Fibroblast of upper back skin (primary cell): ENCODE measurements around the gene MACROH2A2.
"Not testable (repeated sequence)": the region's sequence is repeated elsewhere in the genome, so short reads cannot be mapped to it uniquely, and the experiment has no call there.

ENCODE experiments used
- DNase-seq: peaks from one replicate; pipeline ENCODE4 v3.0.0-alpha.2; 2013

Gene MACROH2A2

DNA sequence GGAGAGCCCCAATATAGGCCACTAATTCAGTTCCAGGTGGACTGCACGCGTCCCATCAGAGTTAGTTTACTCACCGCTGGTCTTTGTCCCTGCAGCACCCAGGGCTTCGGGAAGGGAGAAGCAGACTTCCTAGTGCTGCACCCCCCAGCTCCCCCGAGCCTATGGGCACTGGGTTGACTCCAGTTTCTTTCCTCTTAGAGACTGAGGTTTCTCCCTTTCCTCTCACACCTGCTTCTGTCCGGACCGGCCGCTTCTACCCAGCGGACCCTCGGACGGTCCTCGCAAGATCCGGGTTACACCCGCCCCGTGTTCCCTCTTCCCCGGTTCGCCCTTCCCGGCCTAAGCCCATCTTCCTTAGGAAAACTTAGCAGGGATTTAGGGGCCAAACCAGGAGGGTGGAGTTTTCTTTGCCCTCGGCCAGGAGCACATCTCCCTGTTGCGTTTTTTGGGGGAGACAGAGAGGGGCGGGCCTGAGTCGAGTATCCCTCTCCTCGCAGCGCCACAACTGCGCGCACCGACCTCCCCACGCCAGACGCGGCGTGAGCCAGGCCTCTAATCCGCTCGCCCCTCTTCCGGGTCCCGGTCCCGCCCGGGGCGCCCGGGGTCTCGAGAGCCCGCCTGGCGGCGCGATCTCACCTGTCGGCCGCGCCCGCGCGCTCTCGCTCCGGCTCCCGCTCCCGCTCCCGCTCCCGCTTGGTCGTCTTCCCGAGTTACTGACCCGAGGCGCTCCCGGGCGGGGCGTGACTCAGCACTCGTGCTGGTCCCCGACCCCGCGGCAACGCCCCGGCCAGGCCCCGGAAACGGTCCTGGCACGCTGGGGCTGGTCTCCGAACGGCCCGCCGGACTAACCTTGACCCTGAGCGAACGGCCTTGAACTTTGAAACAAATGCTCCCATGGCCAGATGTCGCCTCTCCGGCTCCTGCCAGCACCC, 79.7 kb downstream of the MACROH2A2 start, which contains the start of gene AIFM2:
Gene AIFM2 (minus strand): TSS at position 728 of the 932 bp plus-strand sequence. CDS start 8,741 bp downstream, outside the sequence.
- peak; percentile 51 for DNase-seq

DNA sequence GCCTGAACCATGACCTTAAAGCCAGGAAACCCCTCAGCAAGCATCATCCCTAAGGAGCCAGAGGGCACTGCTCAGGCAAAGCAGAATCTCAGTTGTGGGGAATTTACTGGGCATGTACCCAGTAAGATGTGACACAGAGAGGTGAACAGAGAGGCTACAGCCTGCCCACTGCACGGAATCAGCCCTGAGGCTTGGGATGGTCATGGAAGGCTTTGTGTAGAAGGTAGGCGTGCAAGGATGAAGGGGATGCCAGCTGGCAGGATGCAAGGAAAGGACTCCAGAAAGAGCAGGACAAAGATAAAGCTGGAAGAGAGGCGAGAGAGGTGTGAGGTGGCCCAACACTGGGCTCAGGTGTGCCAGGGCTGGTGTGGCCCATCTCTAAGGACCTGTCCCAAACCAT, 82.4 kb downstream of the MACROH2A2 start:
- no peak for DNase-seq

DNA sequence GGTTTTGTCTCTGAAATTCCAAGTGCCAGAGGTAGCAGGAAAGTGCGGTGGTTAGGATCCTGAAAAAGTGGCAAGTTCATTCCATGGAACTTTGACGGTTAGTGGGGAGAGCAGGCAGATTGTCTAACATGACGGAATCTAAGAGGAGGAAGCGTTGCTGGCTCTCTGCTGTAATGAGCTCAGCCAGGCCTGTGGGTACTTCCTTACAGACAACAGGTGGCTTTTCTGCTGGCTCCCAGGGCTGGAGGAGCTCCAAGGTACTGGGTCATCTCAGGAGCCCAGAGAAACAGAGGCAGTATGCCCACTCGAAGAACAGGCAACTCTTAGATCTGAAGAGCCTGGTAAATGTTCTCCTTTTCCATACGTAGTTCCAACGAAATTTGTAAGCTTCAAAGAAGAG, 83.0 kb downstream of the MACROH2A2 start:
- no peak for DNase-seq

DNA sequence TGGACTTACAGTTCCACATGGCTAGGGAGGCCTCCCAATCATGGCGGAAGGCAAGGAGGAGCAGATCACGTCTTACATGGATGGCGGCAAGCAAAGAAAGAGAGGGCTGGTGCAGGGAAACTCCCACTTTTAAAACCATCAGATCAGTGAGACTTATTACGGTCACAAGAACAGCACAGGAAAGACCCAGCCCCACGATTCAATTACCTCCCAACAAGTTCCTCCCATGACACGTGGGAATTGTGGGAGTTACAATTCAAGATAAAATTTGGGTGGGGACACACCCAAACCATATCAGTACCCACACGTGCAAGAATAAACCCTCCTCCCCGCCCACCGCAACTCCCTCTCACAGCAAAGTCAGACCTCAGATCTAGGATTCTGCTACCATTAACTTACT, 84.5 kb downstream of the MACROH2A2 start:
- no peak for DNase-seq

DNA sequence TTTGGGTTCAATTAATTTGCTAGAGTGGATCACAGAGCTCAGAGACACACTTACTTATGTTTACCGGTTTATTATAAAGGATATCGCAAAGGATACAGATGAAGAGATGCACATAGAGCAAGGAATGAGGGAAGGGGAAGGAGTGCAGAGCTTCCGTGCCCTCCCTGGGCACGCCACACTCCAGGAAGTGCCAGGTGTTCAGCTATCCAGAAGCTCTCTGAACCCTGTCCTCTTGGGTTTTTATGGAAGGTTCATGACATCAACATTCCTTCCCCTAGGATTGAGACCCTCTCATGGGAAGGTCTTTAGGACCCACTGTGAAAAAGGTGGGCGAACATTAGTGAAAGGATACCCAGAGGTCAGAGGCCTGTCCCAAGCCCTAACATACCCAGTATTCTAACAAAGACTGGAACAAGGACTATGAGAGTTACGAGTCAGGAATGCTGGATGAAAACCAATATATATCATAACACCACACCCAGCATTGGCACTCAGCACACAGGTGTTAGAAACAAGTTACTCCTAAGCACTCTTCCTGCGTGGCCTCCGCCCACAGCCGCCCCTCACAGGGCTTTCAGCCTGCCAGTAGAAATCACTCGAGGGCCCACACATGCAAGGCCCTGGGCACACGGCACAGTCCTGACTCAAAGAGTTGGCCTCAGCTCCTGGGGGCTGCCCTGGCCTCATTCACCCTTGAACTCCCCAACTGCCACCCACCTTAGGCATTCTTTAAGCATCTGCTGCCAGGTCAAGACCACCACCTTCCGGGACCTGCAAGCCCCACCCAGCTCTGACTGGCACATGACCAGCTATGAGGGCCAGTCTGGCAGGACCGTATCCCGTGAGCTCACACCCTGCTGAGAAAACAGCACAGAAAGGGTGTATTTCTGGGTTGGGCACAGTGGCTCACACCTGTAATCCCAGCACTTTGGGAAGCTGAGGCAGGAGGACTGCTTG, 85.6 kb downstream of the MACROH2A2 start:
- no peak for DNase-seq

DNA sequence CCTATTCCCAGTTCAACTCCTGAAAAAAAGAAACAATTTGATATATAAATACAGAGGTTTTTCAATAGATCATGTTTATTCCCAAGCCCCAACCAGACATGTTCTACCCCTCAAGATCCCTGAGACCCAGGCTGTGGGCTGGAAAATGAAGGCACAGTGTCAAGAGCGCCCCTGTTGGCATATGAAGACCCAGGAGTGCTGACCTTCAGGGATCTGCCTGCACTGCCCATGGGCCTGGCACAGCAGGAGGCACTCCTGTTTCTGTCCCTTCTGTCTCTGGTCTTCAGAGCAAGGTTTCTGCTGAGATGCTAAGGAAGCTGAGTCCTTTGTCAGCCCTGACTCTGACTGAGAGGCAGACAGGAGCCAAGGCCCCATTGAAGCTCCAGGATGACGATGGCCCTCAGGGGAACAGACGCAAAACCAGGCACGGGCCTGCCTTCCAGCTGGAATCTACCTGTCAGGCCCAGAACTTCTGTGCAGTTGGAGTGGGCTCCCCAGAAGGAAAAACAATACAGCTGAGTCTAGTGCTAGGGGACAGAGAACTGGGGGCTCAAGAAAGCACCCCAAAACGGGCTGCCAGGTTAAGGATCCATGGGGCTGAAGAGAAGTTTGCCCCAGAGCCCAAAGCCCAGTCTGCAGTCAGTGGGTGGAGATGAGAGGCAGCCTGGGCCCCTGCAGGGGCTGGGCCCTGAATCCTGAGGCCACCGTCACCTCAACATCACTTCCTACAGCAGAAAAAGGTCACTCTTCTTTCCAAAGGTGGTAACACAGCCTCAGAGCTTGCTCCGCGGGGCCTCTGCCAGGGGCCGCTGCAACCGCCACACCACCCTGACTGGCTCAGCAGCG, 86.7 kb downstream of the MACROH2A2 start:
- no peak for DNase-seq

DNA sequence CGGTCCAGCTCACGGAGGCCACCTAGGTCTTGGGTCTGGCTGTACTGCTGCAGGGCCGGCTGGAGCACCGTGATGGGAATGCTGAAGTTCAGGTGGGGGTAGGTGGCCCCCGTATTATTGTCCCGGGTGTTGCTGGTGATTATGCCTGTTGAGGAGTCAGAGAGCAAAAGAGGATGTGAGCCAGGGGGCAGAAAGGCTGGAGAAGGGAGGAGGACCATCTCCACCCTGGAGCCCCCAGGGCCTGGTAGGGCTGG, 87.3 kb downstream of the MACROH2A2 start:
- DNase-seq: no peak

DNA sequence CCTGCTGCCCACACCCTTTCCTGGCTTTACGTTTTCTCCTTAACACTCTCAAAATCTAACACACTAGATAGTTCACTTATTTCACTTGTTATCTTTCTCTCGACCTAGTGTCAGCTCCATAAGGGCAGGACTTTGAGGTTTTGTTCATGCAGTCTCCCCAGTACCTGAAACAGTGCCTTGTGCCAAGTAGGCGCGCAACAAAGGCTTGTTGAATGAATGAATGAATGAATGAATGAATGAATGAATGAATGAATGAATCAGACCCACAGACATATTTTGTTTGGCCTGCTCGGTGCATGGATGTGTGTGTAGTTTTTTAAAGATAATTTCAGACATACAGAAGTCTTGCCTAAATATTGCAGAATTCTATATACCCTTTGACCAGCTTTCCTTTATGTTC, 87.7 kb downstream of the MACROH2A2 start:
- DNase-seq: no peak

DNA sequence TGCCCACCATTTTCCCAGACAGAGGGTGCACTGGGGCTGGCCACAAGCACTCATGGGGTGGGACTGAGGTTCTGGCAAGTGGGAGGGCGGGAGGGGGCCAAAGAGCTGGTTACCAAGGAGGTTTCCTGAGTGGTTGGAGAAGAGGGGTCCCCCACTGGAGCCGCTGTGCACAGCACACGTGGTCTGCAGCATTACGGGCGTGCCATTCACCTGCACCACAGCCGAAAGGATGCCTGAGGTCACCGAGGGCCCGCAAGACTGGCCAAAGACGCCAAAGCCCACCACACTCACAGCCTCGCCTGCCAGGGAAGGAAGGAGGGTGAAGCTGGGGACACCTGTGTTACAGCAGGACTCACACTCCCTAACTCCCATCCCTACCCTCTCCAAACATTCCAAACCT, 89.9 kb downstream of the MACROH2A2 start:
- no peak for DNase-seq

DNA sequence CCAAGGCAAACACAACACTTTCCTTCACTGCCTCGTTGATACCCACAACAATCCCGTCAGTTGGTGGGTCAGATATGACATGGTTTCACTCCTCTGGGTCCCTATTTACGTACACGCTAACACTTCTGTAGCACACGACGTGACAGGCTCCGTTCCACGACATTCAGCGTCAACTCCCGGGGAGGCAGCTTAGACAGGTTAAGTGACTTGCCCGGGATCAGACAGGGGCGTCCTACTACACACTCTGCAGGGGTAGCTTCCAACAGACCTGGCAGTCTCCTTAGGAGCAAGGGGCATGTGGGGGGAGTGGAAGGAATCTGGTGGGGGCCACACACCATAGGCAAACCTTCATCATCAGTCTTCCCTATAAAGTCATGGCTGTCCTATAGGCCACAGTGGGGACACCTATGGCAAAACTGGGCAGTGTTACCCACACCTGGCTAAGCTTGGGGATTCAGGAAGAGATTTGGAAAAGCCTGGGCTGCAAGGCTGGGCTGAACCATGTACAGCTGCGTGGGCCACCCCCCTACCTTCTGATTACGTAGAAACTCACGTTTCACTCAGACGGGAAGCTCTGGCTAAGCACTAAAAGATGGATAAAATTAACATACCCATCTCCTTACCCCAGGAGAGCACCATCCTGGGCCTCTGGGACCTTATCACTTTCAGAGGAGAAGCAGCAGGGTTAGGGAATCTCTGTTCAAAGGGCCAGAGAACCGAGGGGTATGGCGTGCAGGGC, 91.9 kb downstream of the MACROH2A2 start:
- no peak for DNase-seq

DNA sequence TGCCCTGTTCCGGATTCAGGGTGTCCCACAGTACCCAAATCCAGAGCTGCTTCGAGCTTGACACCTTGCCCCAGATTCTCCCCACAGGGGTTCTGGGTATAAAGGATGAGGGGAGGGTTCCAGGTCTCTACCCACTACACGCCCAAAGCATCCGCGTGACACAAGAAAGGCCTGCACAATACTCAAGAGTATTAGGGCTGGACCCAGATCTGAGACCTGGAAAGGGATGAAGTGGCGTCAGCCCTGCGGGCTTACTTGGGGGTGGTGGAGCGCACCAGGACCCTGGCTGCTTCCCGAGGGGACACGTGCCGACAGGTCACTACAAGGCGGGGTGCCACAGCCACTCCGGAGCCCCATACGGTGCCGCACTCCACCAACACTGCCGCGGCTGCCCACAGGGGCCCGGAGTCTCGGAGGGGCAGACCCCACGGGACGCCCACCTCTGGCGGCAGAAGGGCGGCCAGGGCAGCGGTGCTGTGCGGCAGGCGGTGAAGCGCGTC, 92.6 kb downstream of the MACROH2A2 start:
- DNase-seq: no peak

DNA sequence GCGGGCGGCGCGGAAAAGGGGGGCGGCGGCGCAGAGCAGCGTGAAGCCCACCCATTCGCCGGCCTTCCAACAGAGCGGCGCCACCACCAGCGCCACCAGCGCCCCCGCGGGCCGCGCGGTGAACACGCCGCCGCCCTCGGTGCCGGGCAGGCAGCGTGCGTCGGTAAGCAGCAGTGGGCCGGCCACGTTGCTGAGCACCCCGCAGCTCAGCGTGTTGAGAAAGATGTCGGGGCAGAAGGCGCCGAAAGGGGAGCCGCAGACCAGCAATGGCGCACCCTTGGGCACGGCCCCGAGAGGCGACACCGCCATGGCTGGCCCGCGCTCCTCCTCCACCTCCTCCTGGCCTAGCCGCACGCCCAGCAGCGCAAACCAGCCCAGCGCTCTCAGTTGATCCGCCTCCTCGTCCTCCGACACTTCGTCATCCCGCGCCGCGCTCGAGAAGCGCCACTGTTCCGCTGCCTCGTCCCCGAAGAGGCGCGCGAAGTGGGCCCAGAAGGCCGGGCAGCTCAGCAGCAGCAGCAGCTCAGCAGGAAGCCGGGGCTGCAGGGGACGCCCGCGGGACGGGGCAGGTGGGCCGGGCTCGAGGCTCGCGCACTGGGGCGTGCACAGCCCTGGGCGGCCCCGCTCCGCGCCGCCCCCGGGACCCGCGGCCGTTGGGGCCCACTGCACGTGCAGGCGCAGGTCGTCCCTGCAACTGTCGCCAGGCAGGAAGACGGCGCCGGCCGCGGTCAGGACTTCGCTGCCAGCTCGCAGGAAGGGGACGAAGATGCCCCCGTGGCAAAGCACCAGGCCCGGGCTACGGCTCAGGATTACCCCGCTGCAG, 93.2 kb downstream of the MACROH2A2 start:
- DNase-seq: peak; percentile 51

DNA sequence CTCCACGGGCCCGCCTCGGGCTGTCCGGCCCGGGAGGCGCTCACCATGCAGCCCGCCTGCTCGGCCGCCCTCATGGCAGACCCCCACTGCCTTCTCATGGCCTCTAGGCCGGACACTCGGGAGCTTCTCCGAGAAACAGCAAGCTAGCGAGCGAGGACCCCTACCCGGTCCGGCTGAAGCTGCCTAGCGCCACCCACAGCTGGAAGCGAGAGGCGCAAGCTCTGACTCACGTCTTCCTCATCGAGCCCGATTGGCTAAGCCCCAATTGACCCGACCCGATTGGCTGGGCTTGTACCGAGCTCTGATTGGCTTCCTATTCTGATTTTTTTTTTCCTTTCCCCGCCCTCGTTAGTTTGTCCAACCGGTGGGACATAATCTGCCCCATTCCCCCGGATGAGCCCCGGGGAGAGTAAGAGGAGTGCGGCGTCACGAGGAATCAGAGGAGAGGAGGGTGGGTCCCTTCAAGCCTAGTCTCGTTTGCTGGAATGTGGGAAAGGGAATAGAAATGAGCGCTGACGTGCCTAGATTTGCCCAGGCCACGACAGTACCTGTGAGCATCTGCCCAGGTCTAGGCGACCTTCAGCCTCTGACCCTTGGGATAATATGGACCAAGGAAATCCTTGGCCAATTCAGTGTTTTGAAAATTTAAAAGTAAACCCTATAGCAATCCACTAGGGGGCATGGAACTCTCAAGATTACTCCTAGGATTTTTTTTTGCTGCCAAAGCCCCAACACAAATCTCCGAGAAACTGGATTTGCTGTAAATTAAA, 94.0 kb downstream of the MACROH2A2 start, which contains the start of gene TYSND1:
Gene TYSND1 (minus strand): TSS at position 212 of the 770 bp plus-strand sequence. CDS start 114 bp downstream, at position 98.
- peak; percentile 98 for DNase-seq

DNA sequence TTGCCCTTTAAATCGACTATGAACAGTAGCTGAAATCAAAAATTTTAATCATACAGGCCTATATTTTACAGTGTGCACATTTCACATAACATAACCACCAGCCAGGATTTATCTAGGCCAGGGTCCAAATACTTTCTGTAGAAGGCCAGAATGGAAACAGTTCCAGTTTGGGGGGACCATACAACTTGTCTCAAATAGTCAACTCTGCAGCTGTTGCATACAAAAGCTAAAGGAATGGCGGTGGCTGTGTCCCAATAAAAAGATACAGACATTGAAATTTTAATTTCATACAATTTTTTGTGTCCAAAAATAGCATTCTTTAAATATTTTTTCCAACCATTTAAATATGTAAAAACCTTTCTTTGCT, 94.6 kb downstream of the MACROH2A2 start:
- DNase-seq: no peak

DNA sequence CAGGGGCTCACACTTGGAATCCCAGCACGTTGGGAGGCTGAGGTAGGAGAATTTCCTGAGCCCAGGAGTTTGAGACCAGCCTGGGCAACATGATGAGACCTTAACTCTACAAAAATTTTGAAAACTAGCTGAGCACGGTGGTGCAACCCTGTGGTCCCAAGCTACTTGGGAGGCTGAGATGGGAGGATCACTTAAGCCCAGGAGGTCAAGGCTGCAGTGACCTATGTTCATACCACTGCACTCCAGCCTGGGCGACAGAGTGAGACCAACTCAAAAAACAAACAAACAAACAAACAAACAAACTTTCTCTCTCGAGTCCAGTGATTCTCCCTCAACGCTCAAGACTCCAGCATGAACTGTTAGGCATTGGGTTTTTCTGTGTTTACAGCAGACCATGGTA, 95.9 kb downstream of the MACROH2A2 start:
- no peak for DNase-seq

DNA sequence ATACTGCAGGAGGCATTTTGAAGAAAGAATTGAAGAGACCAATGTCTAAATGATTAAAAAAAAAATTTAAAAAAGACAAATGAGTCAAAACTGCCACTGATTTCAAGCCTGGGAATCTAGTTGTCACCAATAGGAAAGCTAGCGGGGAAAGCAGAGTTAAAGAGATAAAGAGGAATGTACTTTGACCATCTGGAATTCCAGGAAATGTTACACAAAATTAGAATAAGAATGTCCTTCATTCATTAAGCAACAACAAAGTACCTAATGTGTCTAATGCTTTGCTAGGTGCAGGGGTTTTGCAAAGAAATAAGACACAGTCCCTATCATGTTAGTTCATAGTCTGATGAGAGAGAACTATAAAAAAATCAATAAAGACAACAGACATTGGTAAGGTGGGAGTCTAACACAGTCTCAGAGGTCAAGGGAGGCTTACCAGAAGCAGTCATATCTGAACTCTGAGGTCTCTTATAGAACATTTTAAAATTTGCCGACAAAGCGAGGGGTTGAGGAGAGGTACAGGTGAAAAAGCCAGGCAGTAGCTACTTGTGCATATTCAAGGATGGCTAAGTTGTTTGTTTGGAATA, 102.7 kb downstream of the MACROH2A2 start:
- DNase-seq: no peak

DNA sequence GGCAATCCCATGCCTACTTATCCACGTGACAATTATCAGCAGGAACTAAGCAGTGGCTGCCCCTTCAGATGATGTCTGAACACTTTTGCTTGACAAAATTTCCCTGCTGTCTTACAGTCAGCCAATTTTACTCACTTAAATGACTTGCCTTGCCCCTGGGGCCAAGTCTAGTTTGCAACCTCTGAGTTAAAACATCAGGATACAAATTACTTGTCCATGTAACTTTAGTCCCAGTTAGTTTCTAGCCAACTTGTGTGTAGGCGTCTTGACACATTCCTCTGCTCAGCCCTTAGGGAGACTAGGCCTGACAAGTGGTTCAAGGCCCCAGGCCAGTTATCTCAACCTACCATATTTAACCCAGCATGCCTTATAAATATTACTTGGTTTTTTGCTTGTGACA, 105.5 kb downstream of the MACROH2A2 start:
- DNase-seq: no peak

DNA sequence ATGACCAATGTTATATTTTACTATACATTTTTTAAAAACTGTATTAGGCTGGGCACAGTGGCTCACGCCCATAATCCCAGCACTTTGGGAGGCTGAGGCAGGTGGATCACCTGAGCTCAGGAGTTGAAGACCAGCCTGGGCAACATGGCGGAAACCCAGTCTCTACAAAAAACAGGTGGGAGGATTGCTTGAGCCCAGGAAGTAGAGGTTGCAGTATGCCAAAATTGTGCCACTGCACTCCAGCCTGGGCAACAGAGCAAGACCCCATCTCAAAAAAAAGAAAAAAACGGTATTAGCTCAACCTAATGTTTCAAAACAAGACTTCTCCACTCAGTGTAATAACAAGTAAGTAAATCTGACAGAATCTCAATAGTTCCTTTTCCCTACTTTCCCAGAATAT, 106.7 kb downstream of the MACROH2A2 start:
- DNase-seq: not testable (repeated sequence)

DNA sequence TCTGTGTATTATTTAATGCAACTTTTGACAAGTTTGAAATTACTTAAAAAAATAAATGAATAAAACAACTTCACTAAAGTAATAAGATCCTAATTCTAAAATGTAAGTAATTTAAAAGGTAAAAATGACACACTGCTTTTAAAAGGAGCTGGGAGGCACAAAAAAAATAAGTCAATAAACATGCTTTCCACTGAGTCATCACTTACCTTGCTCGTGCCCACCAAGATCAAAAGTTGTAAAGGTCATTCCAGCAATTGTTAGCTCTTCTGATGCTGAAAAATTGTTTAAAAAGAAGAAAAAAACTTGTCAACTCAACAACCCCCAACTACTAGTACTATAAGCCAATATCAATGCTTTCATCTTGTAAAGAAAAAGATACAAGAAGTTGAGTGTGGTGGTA, 108.2 kb downstream of the MACROH2A2 start:
- no peak for DNase-seq
